A549 (cell line): Measurements from ENCODE around the gene SLC8A1. TPM values are rescaled to one million over a fixed set of nuclear protein-coding genes. Genes with fewer than 3 reads are reported as not detected.
A peak's percentile ranks its signal among the peaks of the same experiment; 100 is the strongest.

Source experiments
- ATAC-seq, 2 experiments: fragments of 200-7000 bp in 1 of 2; fragments of >200 bp in 1 of 2; cut with Nextera tagmentation in 1 of 2; cut with Tn5 transposase in 1 of 2; 3 replicates each; pipeline versions ENCODE4 v1.8.0 to v1.9.1; 2018 to 2020; ENCODE audit warnings: mild to moderate bottlenecking in 1 of 2, moderate library complexity in 1 of 2
- CTCF ChIA-PET: fragments of 300-600 bp; sonication (Branson Sonifier 250); formaldehyde crosslinking; extraction: SDS; loops from one replicate; lab custom pipeline; 2021; ENCODE audit warnings: antibody characterized with exemption, inconsistent platforms; lab: Yijun Ruan, JAX
- POLR2A ChIA-PET: fragments of 350-600 bp; formaldehyde crosslinking; extraction: SDS; loops from one replicate; lab custom pipeline; 2021; ENCODE audit warnings: antibody characterized with exemption, inconsistent platforms; lab: Yijun Ruan, JAX
- DNase-seq, 2 experiments: peaks; one replicate each; pipeline versions ENCODE4 v3.0.0 to v3.0.0-alpha.2; 2011 to 2016; ENCODE audit warnings: low read depth in 1 of 2, low spot score in 1 of 2
- FAIRE-seq: peaks from 2 replicates; lab custom pipeline; 2011; peaks lifted over from hg19 to GRCh38; lab: Jason Lieb, UNC
- H3K27ac ChIP-seq, 2 experiments: fragments of >200 bp; sonication (Bioruptor Twin); formaldehyde crosslinking; 3 replicates each; pipeline ENCODE4 v1.5.1; 2016 to 2017
- H3K4me1 ChIP-seq: fragments of >200 bp; sonication (Bioruptor Twin); formaldehyde crosslinking; 3 replicates; pipeline ENCODE4 v1.6.1; 2016
- H3K4me2 ChIP-seq: fragments of >200 bp; sonication (Bioruptor Twin); formaldehyde crosslinking; 3 replicates; pipeline ENCODE4 v1.6.1; 2016
- H3K4me3 ChIP-seq: fragments of >200 bp; sonication (Bioruptor Twin); formaldehyde crosslinking; 3 replicates; pipeline ENCODE4 v1.5.1; 2016
- H3K9me3 ChIP-seq: fragments of >200 bp; sonication (Bioruptor Twin); formaldehyde crosslinking; 3 replicates; pipeline ENCODE4 v1.6.1; 2016
- BHLHE40 ChIP-seq: IDR thresholded peaks from 2 replicates; pipeline ENCODE4 v1.6.1; 2012; ENCODE audit warnings: low read depth, low read length, inconsistent platforms
- CBX8 ChIP-seq: fragments of 200-600 bp; sonication (generic); IDR thresholded peaks from 2 replicates; pipeline ENCODE4 v1.6.1; 2016
- CEBPB ChIP-seq, 2 experiments: fragments of >200 bp in 1 of 2; sonication (Bioruptor Twin) in 1 of 2; formaldehyde crosslinking in 1 of 2; IDR thresholded peaks; 2 replicates each; pipeline ENCODE4 v1.6.1; 2012 to 2016
- EHF ChIP-seq: fragments of 250-450 bp; sonication (Bioruptor Pico); IDR thresholded peaks from 2 replicates; pipeline ENCODE4 v1.5.0; 2020; ENCODE audit warnings: mild to moderate bottlenecking
- EHMT2 ChIP-seq: fragments of 200-600 bp; sonication (generic); IDR thresholded peaks from 2 replicates; pipeline ENCODE4 v1.6.1; 2016; ENCODE audit warnings: antibody characterized with exemption, low read depth, mild to moderate bottlenecking, moderate library complexity
- ESRRA ChIP-seq: fragments of 150-350 bp; IDR thresholded peaks from 2 replicates; pipeline ENCODE4 v1.6.1; 2014; ENCODE audit warnings: mild to moderate bottlenecking, low read length, borderline replicate concordance
- HEYL ChIP-seq: fragments of 250-450 bp; sonication (Bioruptor Pico); IDR thresholded peaks from 2 replicates; pipeline ENCODE4 v1.8.0; 2021; ENCODE audit warnings: mild to moderate bottlenecking, moderate library complexity
- HOXA7 ChIP-seq: fragments of 250-450 bp; sonication (Bioruptor Pico); IDR thresholded peaks from 2 replicates; pipeline ENCODE4 v1.5.0; 2020; ENCODE audit warnings: mild to moderate bottlenecking, moderate library complexity
- HOXB13 ChIP-seq: fragments of 250-450 bp; sonication (Bioruptor Pico); IDR thresholded peaks from 2 replicates; pipeline ENCODE4 v1.5.0; 2020; ENCODE audit warnings: low read depth, mild to moderate bottlenecking, moderate library complexity
- HOXB5 ChIP-seq: fragments of 250-450 bp; sonication (Bioruptor Pico); IDR thresholded peaks from 2 replicates; pipeline ENCODE4 v1.5.0; 2020; ENCODE audit warnings: mild to moderate bottlenecking, moderate library complexity
- KDM1A ChIP-seq: fragments of 200-600 bp; sonication (generic); IDR thresholded peaks from 2 replicates; pipeline ENCODE4 v1.6.1; 2016; ENCODE audit warnings: low read depth, mild to moderate bottlenecking
- MAZ ChIP-seq: fragments of 150-350 bp; IDR thresholded peaks from 2 replicates; pipeline ENCODE4 v1.6.1; 2014; ENCODE audit warnings: antibody characterized with exemption, low read depth, low read length, borderline replicate concordance
- PHF8 ChIP-seq: fragments of 200-600 bp; sonication (generic); IDR thresholded peaks from 2 replicates; pipeline ENCODE4 v1.6.1; 2016; ENCODE audit warnings: low read depth, mild to moderate bottlenecking, antibody characterized with exemption, moderate library complexity, borderline replicate concordance
- POLR2A ChIP-seq: IDR thresholded peaks from 2 replicates; pipeline ENCODE4 v1.6.1; 2012; ENCODE audit warnings: mild to moderate bottlenecking, low read length
- RAD21 ChIP-seq, 2 experiments: fragments of >200 bp in 1 of 2; sonication (Bioruptor Twin) in 1 of 2; formaldehyde crosslinking in 1 of 2; IDR thresholded peaks in 1 of 2; conservative IDR thresholded peaks in 1 of 2; 2 replicates in 1 of 2; 3 replicates in 1 of 2; pipeline ENCODE4 v1.6.1; 2012 to 2018; ENCODE audit warnings: inconsistent platforms in 1 of 2
- RFX5 ChIP-seq: fragments of 450-650 bp; IDR thresholded peaks from 2 replicates; pipeline ENCODE4 v1.7.1; 2014; ENCODE audit warnings: antibody characterized with exemption, mild to moderate bottlenecking, moderate library complexity
- SMC3 ChIP-seq: fragments of >200 bp; sonication (Bioruptor Twin); formaldehyde crosslinking; IDR thresholded peaks from 3 replicates; pipeline ENCODE4 v1.6.1; 2018; ENCODE audit warnings: inconsistent platforms
- TP53 ChIP-seq: fragments of 250-450 bp; sonication (Bioruptor Pico); IDR thresholded peaks from 2 replicates; pipeline ENCODE4 v1.5.0; 2021; ENCODE audit warnings: mild to moderate bottlenecking, moderate library complexity
- ZC3H11A ChIP-seq: fragments of 450-650 bp; IDR thresholded peaks from 2 replicates; pipeline ENCODE4 v1.6.1; 2014; ENCODE audit warnings: antibody characterized with exemption, mild to moderate bottlenecking
- ZSCAN20 ChIP-seq: fragments of 250-450 bp; sonication (Bioruptor Pico); IDR thresholded peaks from 2 replicates; pipeline ENCODE4 v1.8.0; 2022; ENCODE audit warnings: mild to moderate bottlenecking, moderate library complexity
- WGBS: methylation state at CpG from one replicate; pipeline ENCODE4 v1.1.6; 2017; ENCODE audit errors: missing lambda C conversion rate; 5-methylcytosine and 5-hydroxymethylcytosine counted together
- polyA plus RNA-seq, 4 experiments: library from polyadenylated mRNA; depleted of rRNA in 3 of 4; stranded (reverse); fragments of >200 nt; fragmentation: RNase III in 1 of 4; extraction: RNeasy Plus Mini Kit Qiagen cat#74134 plus additional on column Dnase treatment in 1 of 4; gene quantifications; 2 replicates in 3 of 4; 3 replicates in 1 of 4; pipeline ENCODE4 v1.2.3, GENCODE V29; 2011 to 2017
- TF ChIP-seq, protein P1 (sequence below): fragments of 450-650 bp; IDR thresholded peaks from 2 replicates; pipeline ENCODE4 v1.6.1; 2014; ENCODE audit warnings: antibody characterized with exemption
- TF ChIP-seq, protein P2 (sequence below): fragments of >200 bp; sonication (Bioruptor Twin); formaldehyde crosslinking; IDR thresholded peaks from 3 replicates; pipeline ENCODE4 v1.6.1; 2016
- TF ChIP-seq, protein P3 (sequence below): IDR thresholded peaks from 2 replicates; pipeline ENCODE4 v1.6.1; 2012
- TF ChIP-seq, protein P4 (sequence below): fragments of 200-600 bp; sonication (generic); IDR thresholded peaks from 2 replicates; pipeline ENCODE4 v1.6.1; 2016; ENCODE audit warnings: antibody characterized with exemption, mild to moderate bottlenecking, moderate library complexity

Gene SLC8A1
- polyA plus RNA-seq, 2 of the 4 experiments (the other 2 are of a cell fraction) = 0.28 to 0.92 TPM

DNA sequence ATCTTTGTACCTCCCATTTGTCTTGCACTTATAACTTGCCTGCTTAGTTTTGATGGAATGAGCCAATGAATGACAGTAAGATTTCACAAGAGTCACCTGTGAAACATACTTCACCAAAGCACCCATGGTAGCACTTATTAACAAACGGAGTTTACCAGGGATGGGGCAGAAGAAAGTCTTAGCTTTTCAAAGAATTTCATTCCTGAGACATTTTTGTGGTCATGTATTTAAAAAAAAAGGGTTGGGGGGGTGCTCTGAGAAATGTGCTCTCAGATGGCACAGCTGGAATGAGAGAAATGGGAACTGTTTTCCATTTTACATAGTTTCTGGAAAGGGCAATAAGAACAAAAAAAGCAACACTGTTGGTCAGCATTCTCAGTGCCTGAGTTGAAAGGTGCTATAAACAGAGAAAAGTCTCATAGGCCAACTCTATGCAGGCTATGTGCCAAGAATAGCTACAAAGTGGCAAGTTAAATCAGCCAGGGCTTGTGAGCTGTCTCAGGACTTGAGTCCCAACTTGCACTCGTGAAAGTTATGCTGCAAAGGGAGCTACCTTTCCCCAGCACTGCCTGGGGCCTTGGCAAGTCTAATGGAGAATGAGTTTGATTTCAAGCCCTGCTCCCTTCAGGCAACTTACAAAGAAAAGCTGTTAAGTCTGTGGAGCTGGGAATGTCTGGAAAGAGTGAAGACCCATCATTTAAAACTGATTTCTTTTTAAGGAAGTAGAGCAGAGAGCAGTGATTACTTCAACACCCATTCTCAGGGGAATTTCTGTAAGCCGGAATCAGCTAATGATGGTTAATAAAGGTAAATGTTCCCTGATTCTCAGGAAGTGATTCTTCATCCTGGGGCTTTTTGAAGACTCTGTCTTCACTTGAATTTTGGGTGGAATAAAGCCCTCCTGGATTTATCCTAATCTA, 170.6 kb downstream of the SLC8A1 start:
- Histone ChIP-seq H3K4me3 (no peak overlapping the region), H3K4me2 (no peak overlapping the region), H3K27ac (no peak overlapping the region), H3K4me1 (no peaks in the 10 kb centered on the region), H3K9me3 (no peaks in the 10 kb centered on the region)
- WGBS = 34% methylated on average over 3 of the region's 3 CpGs
- DNase-seq (no peak), ATAC-seq (no peak), FAIRE-seq (no peak)
- TF ChIP-seq CBX8 (no peak), RFX5 (no peak), PHF8 (no peak), HOXB13 (no peak), EHMT2 (no peak), EHF (CRISPR knock-in tag) (no peak), POLR2A (no peak), BHLHE40 (no peak)
- POLR2A ChIA-PET = no interaction called here
- CTCF ChIA-PET = interaction anchor here (0.7 to 1.1 kb wide), 4 partner anchors 9 to 36 kb away, joined by 3 to 4 read pairs (median 4); no protein-coding TSS in a partner anchor

DNA sequence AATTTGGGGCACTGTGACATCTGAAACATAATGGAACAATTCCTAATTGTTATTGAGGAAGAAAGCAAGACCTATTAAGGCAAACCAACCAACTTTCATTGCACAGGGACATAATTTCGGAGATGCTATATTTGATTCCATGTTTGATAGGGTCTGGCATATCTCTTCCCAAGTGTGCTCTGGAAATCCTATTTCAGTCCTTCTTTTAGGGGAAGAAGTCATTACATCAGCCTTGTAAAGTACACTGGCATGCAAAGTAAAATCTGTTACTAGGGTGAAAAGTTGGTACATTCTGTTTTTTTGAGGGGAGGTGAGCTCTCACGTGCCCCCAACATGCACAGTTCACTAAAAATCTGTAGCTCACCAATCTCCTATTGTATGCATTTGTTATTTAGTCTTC, 172.4 kb downstream of the SLC8A1 start:
- Histone ChIP-seq H3K27ac (no peak overlapping the region), H3K4me1 (no peaks in the 10 kb centered on the region), H3K4me3 (no peak overlapping the region), H3K9me3 (no peaks in the 10 kb centered on the region), H3K4me2 (peak overlapping the region; percentile 45; the same call in 2 of the 3 replicates)
- ChIA-PET CTCF (no interaction called here), POLR2A (no interaction called here)
- DNase-seq (no peak), FAIRE-seq (no peak), ATAC-seq (no peak)
- no peak for TF ChIP-seq HOXA7 (CRISPR knock-in tag)
- no peak for TF ChIP-seq RAD21 (conservative IDR thresholded peaks at IDR 0.05 in 1 of 2, IDR thresholded peaks at IDR 0.05 in 1 of 2)
- TF ChIP-seq KDM1A = no peak
- TF ChIP-seq TP53 (CRISPR knock-in tag) = no peak
- TF ChIP-seq ZSCAN20 (CRISPR knock-in tag) = no peak
- TF ChIP-seq CEBPB (IDR thresholded peaks at IDR 0.05) = no peak
- no peak for TF ChIP-seq MAZ
- no peak for TF ChIP-seq HOXB5 (CRISPR knock-in tag)
- no peak for TF ChIP-seq SMC3
- TF ChIP-seq, protein P1, sequence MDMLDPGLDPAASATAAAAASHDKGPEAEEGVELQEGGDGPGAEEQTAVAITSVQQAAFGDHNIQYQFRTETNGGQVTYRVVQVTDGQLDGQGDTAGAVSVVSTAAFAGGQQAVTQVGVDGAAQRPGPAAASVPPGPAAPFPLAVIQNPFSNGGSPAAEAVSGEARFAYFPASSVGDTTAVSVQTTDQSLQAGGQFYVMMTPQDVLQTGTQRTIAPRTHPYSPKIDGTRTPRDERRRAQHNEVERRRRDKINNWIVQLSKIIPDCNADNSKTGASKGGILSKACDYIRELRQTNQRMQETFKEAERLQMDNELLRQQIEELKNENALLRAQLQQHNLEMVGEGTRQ = no peak
- TF ChIP-seq EHF (CRISPR knock-in tag) = no peak
- TF ChIP-seq ESRRA = no peak
- no peak for TF ChIP-seq HEYL (CRISPR knock-in tag)
- no peak for TF ChIP-seq ZC3H11A
- TF ChIP-seq, protein P2, sequence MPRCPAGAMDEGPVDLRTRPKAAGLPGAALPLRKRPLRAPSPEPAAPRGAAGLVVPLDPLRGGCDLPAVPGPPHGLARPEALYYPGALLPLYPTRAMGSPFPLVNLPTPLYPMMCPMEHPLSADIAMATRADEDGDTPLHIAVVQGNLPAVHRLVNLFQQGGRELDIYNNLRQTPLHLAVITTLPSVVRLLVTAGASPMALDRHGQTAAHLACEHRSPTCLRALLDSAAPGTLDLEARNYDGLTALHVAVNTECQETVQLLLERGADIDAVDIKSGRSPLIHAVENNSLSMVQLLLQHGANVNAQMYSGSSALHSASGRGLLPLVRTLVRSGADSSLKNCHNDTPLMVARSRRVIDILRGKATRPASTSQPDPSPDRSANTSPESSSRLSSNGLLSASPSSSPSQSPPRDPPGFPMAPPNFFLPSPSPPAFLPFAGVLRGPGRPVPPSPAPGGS = no peak
- TF ChIP-seq, protein P3, sequence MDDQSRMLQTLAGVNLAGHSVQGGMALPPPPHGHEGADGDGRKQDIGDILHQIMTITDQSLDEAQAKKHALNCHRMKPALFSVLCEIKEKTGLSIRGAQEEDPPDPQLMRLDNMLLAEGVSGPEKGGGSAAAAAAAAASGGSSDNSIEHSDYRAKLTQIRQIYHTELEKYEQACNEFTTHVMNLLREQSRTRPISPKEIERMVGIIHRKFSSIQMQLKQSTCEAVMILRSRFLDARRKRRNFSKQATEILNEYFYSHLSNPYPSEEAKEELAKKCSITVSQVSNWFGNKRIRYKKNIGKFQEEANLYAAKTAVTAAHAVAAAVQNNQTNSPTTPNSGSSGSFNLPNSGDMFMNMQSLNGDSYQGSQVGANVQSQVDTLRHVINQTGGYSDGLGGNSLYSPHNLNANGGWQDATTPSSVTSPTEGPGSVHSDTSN = no peak
- TF ChIP-seq, protein P4, sequence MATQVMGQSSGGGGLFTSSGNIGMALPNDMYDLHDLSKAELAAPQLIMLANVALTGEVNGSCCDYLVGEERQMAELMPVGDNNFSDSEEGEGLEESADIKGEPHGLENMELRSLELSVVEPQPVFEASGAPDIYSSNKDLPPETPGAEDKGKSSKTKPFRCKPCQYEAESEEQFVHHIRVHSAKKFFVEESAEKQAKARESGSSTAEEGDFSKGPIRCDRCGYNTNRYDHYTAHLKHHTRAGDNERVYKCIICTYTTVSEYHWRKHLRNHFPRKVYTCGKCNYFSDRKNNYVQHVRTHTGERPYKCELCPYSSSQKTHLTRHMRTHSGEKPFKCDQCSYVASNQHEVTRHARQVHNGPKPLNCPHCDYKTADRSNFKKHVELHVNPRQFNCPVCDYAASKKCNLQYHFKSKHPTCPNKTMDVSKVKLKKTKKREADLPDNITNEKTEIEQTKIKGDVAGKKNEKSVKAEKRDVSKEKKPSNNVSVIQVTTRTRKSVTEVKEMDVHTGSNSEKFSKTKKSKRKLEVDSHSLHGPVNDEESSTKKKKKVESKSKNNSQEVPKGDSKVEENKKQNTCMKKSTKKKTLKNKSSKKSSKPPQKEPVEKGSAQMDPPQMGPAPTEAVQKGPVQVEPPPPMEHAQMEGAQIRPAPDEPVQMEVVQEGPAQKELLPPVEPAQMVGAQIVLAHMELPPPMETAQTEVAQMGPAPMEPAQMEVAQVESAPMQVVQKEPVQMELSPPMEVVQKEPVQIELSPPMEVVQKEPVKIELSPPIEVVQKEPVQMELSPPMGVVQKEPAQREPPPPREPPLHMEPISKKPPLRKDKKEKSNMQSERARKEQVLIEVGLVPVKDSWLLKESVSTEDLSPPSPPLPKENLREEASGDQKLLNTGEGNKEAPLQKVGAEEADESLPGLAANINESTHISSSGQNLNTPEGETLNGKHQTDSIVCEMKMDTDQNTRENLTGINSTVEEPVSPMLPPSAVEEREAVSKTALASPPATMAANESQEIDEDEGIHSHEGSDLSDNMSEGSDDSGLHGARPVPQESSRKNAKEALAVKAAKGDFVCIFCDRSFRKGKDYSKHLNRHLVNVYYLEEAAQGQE = no peak
- 21% methylated on average over 2 of the region's 2 CpGs for WGBS
